DMS53 treated with DMSO at 0.1 percent for 48 hours (cell line): ENCODE data around the gene AMFR.

Experiments used
- DNase-seq: peaks from one replicate; lab custom pipeline; 2025; ENCODE audit not compliant: unreplicated experiment; lab: John Stamatoyannopoulos, UW

Gene AMFR

GRCh38 chr16:56349086-56349415, 76.3 kb downstream of the AMFR start:
- no peak for DNase-seq

DNA sequence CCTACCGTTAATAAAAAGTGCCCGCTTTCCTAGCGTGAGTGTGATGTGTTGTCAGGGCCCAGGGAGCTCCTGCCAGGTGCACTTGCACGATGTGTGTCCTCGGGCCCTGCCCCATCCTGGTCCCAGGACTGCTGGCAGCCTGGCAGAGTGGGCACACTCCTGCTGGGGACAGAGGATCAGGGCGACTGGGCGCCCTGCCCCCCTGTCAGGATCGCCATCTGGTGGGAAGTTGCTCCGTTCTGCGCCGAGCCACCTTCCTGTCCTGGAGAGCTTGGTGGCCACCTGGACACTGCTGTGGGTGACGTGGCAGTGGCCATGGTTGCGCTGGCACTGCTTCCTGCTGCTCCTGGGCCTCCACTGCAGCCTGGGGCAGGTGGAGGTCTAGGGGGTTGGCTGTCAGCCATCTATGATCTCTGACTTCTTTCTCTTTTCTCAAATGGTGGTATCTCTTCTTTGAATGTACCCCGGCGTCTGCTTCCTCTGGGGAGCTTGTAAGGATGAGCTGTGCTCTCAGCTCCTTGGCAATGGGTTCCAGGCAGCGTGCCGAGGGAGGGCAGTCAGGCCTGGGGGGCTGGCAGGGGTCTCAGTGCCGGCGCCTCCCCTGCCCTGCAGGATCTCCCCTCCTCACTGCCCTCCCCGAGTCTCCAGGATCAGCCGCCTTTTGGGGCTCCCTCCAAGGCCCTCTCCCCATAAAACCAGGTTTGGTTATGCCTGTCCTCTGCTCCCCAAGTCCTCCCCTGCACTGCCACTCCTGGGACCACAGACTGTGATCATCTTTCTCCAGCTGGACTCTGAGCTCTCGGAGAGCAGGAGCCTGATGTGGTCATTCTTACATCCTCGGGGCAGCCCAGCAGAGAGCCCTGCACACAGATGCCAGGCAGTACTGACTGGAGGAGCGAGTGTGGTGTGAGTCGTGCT, 76.9 kb downstream of the AMFR start:
- DNase-seq = peak; percentile 46

DNA sequence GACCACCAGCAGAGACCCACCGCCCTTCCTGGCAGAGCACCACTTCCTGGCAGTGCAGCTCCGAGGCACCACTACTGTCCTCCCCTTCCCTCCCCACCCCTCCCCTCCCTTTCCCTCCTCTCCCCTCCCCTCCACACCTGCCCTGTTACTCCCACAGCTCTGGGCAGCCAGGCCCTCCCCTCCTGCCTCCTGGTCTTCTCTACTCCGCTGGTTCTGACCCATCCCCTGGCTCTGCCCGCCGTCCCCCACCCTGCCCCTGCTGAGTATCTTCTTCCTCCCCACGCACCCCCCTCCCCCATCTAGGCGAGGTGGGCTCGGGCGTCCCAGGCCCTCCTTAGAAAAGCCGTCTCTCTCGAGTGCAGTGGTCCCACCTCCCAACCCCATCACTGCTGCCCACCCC, 77.7 kb downstream of the AMFR start:
- DNase-seq = no peak

DNA sequence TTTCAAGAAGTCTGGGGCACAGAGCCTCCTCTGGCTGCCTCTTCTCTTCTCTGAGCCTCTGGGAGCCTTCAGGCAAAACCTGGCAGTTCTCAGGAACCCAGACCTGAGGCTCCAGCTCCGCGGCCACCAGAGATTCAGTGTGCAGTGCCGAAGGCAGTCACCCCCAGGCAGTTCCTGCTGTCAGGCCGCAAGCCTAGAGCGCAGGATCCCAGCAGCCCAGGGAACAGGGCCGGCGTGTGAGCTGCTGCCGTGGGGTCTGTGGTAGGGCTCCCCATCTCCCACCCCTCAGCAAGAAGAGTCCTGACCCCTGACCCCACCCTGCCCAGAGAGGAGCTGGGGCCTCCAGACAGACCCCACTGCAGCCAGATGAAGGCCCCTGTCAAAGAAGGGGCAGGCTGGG, 78.2 kb downstream of the AMFR start:
- DNase-seq = no peak

GRCh38 chr16:56346131-56346890, 79.0 kb downstream of the AMFR start:
- DNase-seq = no peak

- no peak for DNase-seq
These were observed 79.8 kb downstream of the AMFR start for GRCh38 chr16:56345406-56346050.

- DNase-seq = no peak
These were observed 80.6 kb downstream of the AMFR start for GRCh38 chr16:56344518-56345405.

DNA sequence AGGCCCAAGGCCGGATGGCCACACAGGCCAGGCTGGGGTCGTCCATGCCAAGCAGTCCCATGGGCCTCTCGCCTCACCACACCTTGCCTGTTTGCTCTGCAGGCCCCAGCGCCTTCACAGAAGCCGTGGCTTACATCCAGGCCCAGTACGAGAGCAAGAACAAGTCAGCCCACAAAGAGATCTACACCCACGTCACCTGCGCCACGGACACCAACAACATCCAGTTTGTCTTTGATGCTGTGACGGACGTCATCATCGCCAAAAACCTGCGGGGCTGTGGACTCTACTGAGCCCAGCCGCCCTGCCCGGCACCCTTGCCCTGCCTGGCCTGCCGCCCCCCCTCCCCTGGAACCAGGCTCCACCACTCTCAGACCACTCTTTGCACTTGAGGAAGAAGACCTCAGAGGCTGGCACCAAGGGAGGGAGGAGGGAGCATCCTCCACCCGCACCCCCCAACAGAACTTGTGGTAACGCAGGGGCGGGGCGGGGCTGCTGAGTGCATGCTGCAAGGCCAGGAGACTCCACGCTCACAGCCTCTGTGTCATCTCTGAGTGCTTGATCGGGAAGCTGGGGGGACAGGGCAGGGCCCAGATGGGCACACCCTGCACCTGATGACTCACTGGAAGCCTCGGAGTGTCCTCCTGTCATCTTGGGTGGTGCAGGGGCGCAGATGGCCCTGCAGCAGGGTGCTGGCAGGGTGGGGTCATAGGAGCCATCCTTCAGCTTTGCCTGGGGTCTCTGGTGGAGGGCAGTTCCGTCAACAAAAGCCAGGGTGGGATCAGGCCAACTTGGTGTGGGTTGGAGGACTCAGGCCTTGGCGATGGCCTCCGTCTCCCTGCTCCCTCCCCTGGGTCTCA, 81.5 kb downstream of the AMFR start:
- no peak for DNase-seq

- DNase-seq = no peak
These were observed 83.5 kb downstream of the AMFR start for GRCh38 chr16:56341656-56342399.

DNA sequence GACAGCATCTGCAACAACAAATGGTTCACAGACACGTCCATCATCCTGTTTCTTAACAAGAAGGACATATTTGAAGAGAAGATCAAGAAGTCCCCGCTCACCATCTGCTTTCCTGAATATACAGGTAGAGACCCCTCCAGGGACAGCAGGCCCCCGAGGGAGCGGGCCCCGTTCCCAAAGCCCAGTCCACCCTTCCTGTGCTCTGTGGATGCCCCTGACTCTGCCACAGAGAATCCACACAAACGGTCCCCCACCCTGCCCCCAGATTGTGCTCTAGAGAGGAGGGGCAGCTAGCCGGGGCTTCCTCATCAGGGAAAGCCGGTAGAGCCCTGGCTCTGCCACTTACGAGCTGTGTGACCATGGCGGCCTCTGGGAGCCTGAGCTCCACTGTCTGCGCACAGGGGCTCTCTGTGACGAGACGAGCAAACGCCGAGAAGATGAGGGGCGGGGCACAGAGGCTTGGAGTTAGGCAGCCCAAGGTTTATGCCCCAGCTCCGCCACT, 84.4 kb downstream of the AMFR start:
- DNase-seq = no peak

DNA sequence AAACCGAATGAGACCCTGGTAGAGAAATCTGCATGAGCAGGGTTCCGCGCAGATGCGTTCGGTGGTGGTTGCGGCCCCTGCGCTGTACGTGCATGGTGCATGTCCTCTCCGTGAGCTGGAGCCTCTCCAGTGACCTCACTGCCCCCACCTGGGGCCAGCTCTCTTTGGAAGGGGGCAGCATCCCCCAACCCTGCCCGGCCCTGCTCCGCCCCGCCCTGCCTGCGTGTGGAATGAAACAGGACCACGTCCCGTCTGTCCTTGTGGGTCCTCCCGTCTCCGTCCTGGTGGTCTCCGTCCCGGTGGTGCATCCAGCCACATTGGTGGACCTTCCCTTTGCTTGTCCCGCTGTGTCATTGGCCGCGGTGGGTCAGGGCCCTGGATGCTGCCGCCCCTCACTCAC, 84.9 kb downstream of the AMFR start:
- no peak for DNase-seq

GRCh38 chr16:56339431-56340195, 85.7 kb downstream of the AMFR start:
- DNase-seq = no peak

- DNase-seq = no peak
These were observed 86.6 kb downstream of the AMFR start for GRCh38 chr16:56338566-56339318.

DNA sequence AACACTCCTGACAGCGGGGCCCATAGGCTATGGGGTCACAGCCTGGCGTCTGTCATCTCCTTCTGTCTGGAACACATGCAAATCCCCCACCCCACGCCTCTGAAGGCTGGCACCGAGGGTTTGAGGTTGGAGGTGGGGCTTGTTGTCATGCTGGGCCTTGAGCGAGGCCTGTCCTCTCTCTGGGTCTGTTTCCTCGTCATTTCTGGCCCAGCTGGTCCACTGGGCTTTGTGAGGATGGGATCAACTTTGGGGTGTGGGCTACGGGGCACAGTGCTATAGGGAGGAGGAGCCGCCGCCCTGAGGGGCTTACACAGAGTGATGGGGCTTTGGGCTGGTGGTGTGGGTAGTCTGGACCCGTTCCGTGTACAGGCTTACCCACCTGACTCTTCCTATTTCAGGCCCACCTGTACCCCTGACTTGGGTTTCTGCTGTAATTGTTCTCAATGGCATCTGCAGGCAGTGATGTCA, 87.5 kb downstream of the AMFR start:
- DNase-seq = no peak

- DNase-seq = no peak
These were observed 88.1 kb downstream of the AMFR start for GRCh38 chr16:56337131-56337857.

GRCh38 chr16:56336711-56337110, 88.6 kb downstream of the AMFR start:
- DNase-seq = no peak
